K562 (cell line): ENCODE measurements around the gene PRC1. TPM values are rescaled to one million over a fixed set of nuclear protein-coding genes. Genes with fewer than 3 reads are reported as not detected.

Experiments
- C11orf30 ChIP-seq: fragments of 450-650 bp; IDR thresholded peaks from 2 replicates; pipeline ENCODE4 v1.6.1; 2016; ENCODE audit warnings: low read depth, mild to moderate bottlenecking
- CTBP1 ChIP-seq: fragments of 450-650 bp; IDR thresholded peaks from 2 replicates; pipeline ENCODE4 v1.6.1; 2016; ENCODE audit warnings: borderline replicate concordance
- CTCF ChIP-seq, 3 experiments: IDR thresholded peaks in 2 of 3; conservative IDR thresholded peaks in 1 of 3; 2 replicates each; pipeline ENCODE4 v1.5.1; 2011 to 2012; ENCODE audit warnings: low read length in 3 of 3, mild to moderate bottlenecking in 3 of 3, control low read depth in 2 of 3, improper control_type of control experiment in 1 of 3, inconsistent platforms in 1 of 3, low read depth in 1 of 3, mixed read lengths in 1 of 3, moderate library complexity in 1 of 3; ENCODE audit not compliant: insufficient read depth in 2 of 3
- ERF ChIP-seq: fragments of 450-650 bp; formaldehyde crosslinking; IDR thresholded peaks from 2 replicates; pipeline ENCODE4 v1.4.0; 2020; ENCODE audit warnings: mild to moderate bottlenecking, mixed read lengths
- JUNB ChIP-seq: fragments of 450-650 bp; formaldehyde crosslinking; conservative IDR thresholded peaks from 2 replicates; pipeline ENCODE4 v1.4.0; 2020; ENCODE audit warnings: mild to moderate bottlenecking
- KAT7 ChIP-seq: sonication (generic); formaldehyde crosslinking; IDR thresholded peaks from 2 replicates; pipeline ENCODE4 v1.8.0; 2022; ENCODE audit warnings: missing genetic modification reagents, mild to moderate bottlenecking, borderline replicate concordance
- KLF13 ChIP-seq: fragments of 450-650 bp; IDR thresholded peaks from 2 replicates; pipeline ENCODE4 v1.6.1; 2016; ENCODE audit warnings: missing genetic modification characterization, low read depth, mild to moderate bottlenecking, missing compliant biosample characterization, moderate library complexity, borderline replicate concordance
- KLF6 ChIP-seq: fragments of 250-450 bp; sonication (Bioruptor Pico); IDR thresholded peaks from 2 replicates; pipeline ENCODE4 v1.4.0; 2020; ENCODE audit warnings: mild to moderate bottlenecking, moderate library complexity, borderline replicate concordance
- LCOR ChIP-seq: sonication (generic); formaldehyde crosslinking; IDR thresholded peaks from 2 replicates; pipeline ENCODE4 v1.8.0; 2022; ENCODE audit warnings: mild to moderate bottlenecking, missing genetic modification reagents
- MAX ChIP-seq: sonication (generic); formaldehyde crosslinking; IDR thresholded peaks from 2 replicates; pipeline ENCODE4 v1.9.0; 2022; ENCODE audit warnings: mild to moderate bottlenecking, missing genetic modification reagents
- MEIS2 ChIP-seq: fragments of 450-650 bp; IDR thresholded peaks from 2 replicates; pipeline ENCODE4 v1.6.1; 2014; ENCODE audit warnings: mild to moderate bottlenecking; ENCODE audit not compliant: partially characterized antibody
- NEUROD1 ChIP-seq: fragments of 150-350 bp; IDR thresholded peaks from 2 replicates; pipeline ENCODE4 v1.6.1; 2014; ENCODE audit warnings: borderline replicate concordance, low read length, low read depth; ENCODE audit not compliant: partially characterized antibody
- NR4A1 ChIP-seq, 2 experiments: fragments of 250-450 bp in 1 of 2; fragments of 450-650 bp in 1 of 2; sonication (Bioruptor Pico) in 1 of 2; IDR thresholded peaks; 2 replicates each; pipeline versions ENCODE4 v1.4.0 to v1.6.1; 2016 to 2020; ENCODE audit warnings: mild to moderate bottlenecking in 2 of 2, missing compliant biosample characterization in 1 of 2, missing genetic modification characterization in 1 of 2, moderate library complexity in 1 of 2
- PML ChIP-seq: IDR thresholded peaks from 2 replicates; pipeline ENCODE4 v1.6.1; 2012; ENCODE audit warnings: low read length, inconsistent platforms
- SMARCA4 ChIP-seq: fragments of 450-650 bp; IDR thresholded peaks from 2 replicates; pipeline ENCODE4 v1.6.1; 2016
- ZBTB12 ChIP-seq: fragments of 250-450 bp; sonication (Bioruptor Pico); IDR thresholded peaks from 2 replicates; pipeline ENCODE4 v1.4.0; 2020
- polyA plus RNA-seq, 8 experiments: library from polyadenylated mRNA; depleted of rRNA in 4 of 8; stranded (reverse) in 5 of 8; unstranded in 3 of 8; fragments of >200 nt; fragmentation: Nextera tagmentation in 2 of 8; fragmentation: Illumina TruSeq in 1 of 8; extraction: Ambion mirVana in 2 of 8; extraction: Trizol in 1 of 8; gene quantifications; 2 replicates each; pipeline versions ENCODE4 v1.2.1 to v1.2.3, GENCODE V29; 2011 to 2014; ENCODE audit warnings: inconsistent platforms in 1 of 8, missing spikeins in 1 of 8
- total RNA-seq, 7 experiments: library from RNA; depleted of rRNA in 6 of 7; stranded (reverse); fragments of >200 nt in 6 of 7; fragmentation: Illumina TruSeq in 2 of 7; extraction: Trizol in 2 of 7; gene quantifications; 2 replicates each; pipeline versions ENCODE4 v1.2.1 to v1.2.3, GENCODE V29; 2011 to 2021; ENCODE audit warnings: low replicate concordance in 1 of 7

The PRC1 gene
- total and polyA plus RNA-seq, 9 of the 15 experiments (the other 6 are each of a cell fraction or from before 2014, with no cell fraction given) = 156 to 391 (median 240) TPM

- peak; percentile 54 for TF ChIP-seq NEUROD1
- no peak; the same call in none of the 2 replicates for TF ChIP-seq NR4A1 (CRISPR knock-in tag; IDR thresholded peaks at IDR 0.05)
- TF ChIP-seq NR4A1 (tag; IDR thresholded peaks at IDR 0.05) = peak; percentile 22; the same call in 1 of the 2 replicates
- peak in 1 of 3 experiments; percentile 5; a peak in 1 of 6 replicates for TF ChIP-seq CTCF (IDR thresholded peaks at IDR 0.05 in 2 of 3, conservative IDR thresholded peaks at IDR 0.05 in 1 of 3; ENCODE audit: insufficient read depth in 2 of 3, low read depth in 1 of 3, low read length in 3 of 3)
- peak; percentile 95 for TF ChIP-seq ZBTB12 (CRISPR knock-in tag)
- peak; percentile 51; the same call in 1 of the 2 replicates for TF ChIP-seq KLF6
- TF ChIP-seq CTBP1 = peak; percentile 92
- TF ChIP-seq C11orf30 = peak; percentile 88
- peak; percentile 81 for TF ChIP-seq PML
- TF ChIP-seq KAT7 (CRISPR knock-in tag) = peak; percentile 88; the same call in 1 of the 2 replicates
- TF ChIP-seq MAX (CRISPR knock-in tag) = peak; percentile 81
- peak; percentile 39; the same call in 1 of the 2 replicates for TF ChIP-seq SMARCA4
- peak; percentile 62; the same call in 1 of the 2 replicates for TF ChIP-seq ERF (CRISPR knock-in tag)
- peak; percentile 86 for TF ChIP-seq LCOR
- peak; percentile 61 for TF ChIP-seq MEIS2
- 0 out of 2 replicates have a peak, but pooled peaks have one; percentile 3 for TF ChIP-seq KLF13 (tag)
- peak; percentile 99 for TF ChIP-seq JUNB (CRISPR knock-in tag)
These were observed at the start of gene PRC1 (continued) for GRCh38 chr15:90994417-90995311.
